HG03103 (cell line): ENCODE results near the gene SND1.

Experiments used
- ATAC-seq: cut with Tn5 transposase; IDR thresholded peaks from one replicate; pipeline ENCODE4 v1.9.1; 2021; ENCODE audit warnings: low read depth; ENCODE audit not compliant: unreplicated experiment

Gene SND1

GRCh38 chr7:127920787-127921438 lies 268.9 kb downstream of the SND1 start:
- ATAC-seq, result no peak

GRCh38 chr7:127922656-127923055 lies 270.7 kb downstream of the SND1 start:
- no peak for ATAC-seq

GRCh38 chr7:127924874-127925273 lies 272.9 kb downstream of the SND1 start:
- ATAC-seq, result no peak

- no peak for ATAC-seq
Observed at GRCh38 chr7:127927348-127927696, 275.3 kb downstream of the SND1 start.

GRCh38 chr7:127928222-127928621 lies 276.2 kb downstream of the SND1 start:
- ATAC-seq, result no peak

- ATAC-seq, result no peak
Observed at GRCh38 chr7:127928852-127929251, 276.9 kb downstream of the SND1 start.

GRCh38 chr7:127930341-127931328 lies 278.6 kb downstream of the SND1 start:
- peak; percentile 58 for ATAC-seq

GRCh38 chr7:127932076-127932475 lies 280.1 kb downstream of the SND1 start:
- ATAC-seq, result no peak

- ATAC-seq, result no peak
Observed at GRCh38 chr7:127932496-127932895, 280.5 kb downstream of the SND1 start.

GRCh38 chr7:127933146-127933545 lies 281.2 kb downstream of the SND1 start:
- ATAC-seq, result no peak

- ATAC-seq, result no peak
Observed at GRCh38 chr7:127934711-127935110, 282.7 kb downstream of the SND1 start.

- ATAC-seq, result no peak
Observed at GRCh38 chr7:127935847-127936376, 283.9 kb downstream of the SND1 start.

GRCh38 chr7:127937066-127937680 lies 285.2 kb downstream of the SND1 start:
- ATAC-seq, result no peak

GRCh38 chr7:127938588-127938987 lies 286.6 kb downstream of the SND1 start:
- ATAC-seq, result no peak

- ATAC-seq, result no peak
Observed at GRCh38 chr7:127940381-127941160, 288.6 kb downstream of the SND1 start.

- ATAC-seq, result no peak
Observed at GRCh38 chr7:127941476-127942210, 289.6 kb downstream of the SND1 start.

- ATAC-seq, result no peak
Observed at GRCh38 chr7:127943541-127944521, 291.8 kb downstream of the SND1 start.

GRCh38 chr7:127946111-127946510 lies 294.1 kb downstream of the SND1 start:
- no peak for ATAC-seq

- no peak for ATAC-seq
Observed at GRCh38 chr7:127946847-127947246, 294.9 kb downstream of the SND1 start.
